IMR-90 (cell line): ENCODE data around the gene CHCHD2.

Experiments used
- BHLHE40 ChIP-seq: fragments of 150-350 bp; IDR thresholded peaks from 2 replicates; pipeline ENCODE4 v1.6.1; 2016; ENCODE audit warnings: mild to moderate bottlenecking, low read depth, low read length
- CEBPB ChIP-seq: IDR thresholded peaks from 2 replicates; pipeline ENCODE4 v1.6.1; 2012; ENCODE audit warnings: low read depth, low read length, improper control_type of control experiment
- CHD1 ChIP-seq: IDR thresholded peaks from 2 replicates; pipeline ENCODE4 v1.6.1; 2012; ENCODE audit warnings: low read depth, low read length, improper control_type of control experiment
- MAFK ChIP-seq: IDR thresholded peaks from 2 replicates; pipeline ENCODE4 v1.6.1; 2012; ENCODE audit warnings: low read depth, low read length, improper control_type of control experiment
- MAZ ChIP-seq: IDR thresholded peaks from 2 replicates; pipeline ENCODE4 v1.6.1; 2012; ENCODE audit warnings: low read depth, mild to moderate bottlenecking, low read length, improper control_type of control experiment, moderate library complexity, borderline replicate concordance
- MXI1 ChIP-seq: IDR thresholded peaks from 2 replicates; pipeline ENCODE4 v1.6.1; 2012; ENCODE audit warnings: low read depth, mild to moderate bottlenecking, low read length, moderate library complexity, borderline replicate concordance
- NFE2L2 ChIP-seq: fragments of 150-350 bp; IDR thresholded peaks from 2 replicates; pipeline ENCODE4 v1.6.1; 2016; ENCODE audit warnings: low read depth, mild to moderate bottlenecking, low read length
- POLR2A ChIP-seq: IDR thresholded peaks from 2 replicates; pipeline ENCODE4 v1.6.1; 2012; ENCODE audit warnings: mild to moderate bottlenecking, low read depth, low read length
- RAD21 ChIP-seq: IDR thresholded peaks from 2 replicates; pipeline ENCODE4 v1.6.1; 2012; ENCODE audit warnings: low read length, improper control_type of control experiment
- SMC3 ChIP-seq: fragments of 150-350 bp; IDR thresholded peaks from 2 replicates; pipeline ENCODE4 v1.6.1; 2016; ENCODE audit warnings: low read depth, mild to moderate bottlenecking, antibody characterized with exemption, low read length, moderate library complexity
- TF ChIP-seq, protein P1 (sequence below): conservative IDR thresholded peaks from 2 replicates; pipeline ENCODE4 v1.5.1; 2012; ENCODE audit warnings: mild to moderate bottlenecking, low read depth, low read length, improper control_type of control experiment
- TF ChIP-seq, protein P2 (sequence below): fragments of 150-350 bp; IDR thresholded peaks from 2 replicates; pipeline ENCODE4 v1.6.1; 2017; ENCODE audit warnings: mild to moderate bottlenecking, antibody characterized with exemption, low read length, low read depth
- TF ChIP-seq, protein P3 (sequence below): fragments of 150-350 bp; IDR thresholded peaks from 2 replicates; pipeline ENCODE4 v1.6.1; 2016; ENCODE audit warnings: low read depth, mild to moderate bottlenecking, low read length, moderate library complexity, borderline replicate concordance

DNA sequence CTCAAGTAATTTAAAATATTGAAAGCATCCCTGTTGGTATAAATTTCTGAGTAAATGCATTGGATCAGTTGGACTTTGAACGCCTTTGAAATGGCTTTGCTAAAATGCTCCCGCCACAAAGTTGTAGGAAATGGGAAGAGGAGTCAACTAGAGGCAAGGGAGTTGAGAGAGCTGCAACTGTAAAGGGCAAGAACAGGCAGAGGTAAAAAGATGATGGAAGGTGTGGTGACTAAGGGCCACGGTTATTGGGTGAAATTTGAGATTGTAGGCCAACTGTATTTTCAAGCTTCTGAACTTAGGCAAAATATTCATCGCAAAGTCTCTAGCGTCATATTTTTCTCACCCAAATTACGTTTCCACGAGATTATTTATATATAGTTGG is 42.8 kb downstream of the CHCHD2 start:
- TF ChIP-seq POLR2A (no peak), BHLHE40 (no peak), SMC3 (no peak), RAD21 (no peak), MAZ (no peak), NFE2L2 (no peak), MAFK (no peak), CHD1 (no peak), CEBPB (no peak), MXI1 (no peak)
- TF ChIP-seq, protein P1, sequence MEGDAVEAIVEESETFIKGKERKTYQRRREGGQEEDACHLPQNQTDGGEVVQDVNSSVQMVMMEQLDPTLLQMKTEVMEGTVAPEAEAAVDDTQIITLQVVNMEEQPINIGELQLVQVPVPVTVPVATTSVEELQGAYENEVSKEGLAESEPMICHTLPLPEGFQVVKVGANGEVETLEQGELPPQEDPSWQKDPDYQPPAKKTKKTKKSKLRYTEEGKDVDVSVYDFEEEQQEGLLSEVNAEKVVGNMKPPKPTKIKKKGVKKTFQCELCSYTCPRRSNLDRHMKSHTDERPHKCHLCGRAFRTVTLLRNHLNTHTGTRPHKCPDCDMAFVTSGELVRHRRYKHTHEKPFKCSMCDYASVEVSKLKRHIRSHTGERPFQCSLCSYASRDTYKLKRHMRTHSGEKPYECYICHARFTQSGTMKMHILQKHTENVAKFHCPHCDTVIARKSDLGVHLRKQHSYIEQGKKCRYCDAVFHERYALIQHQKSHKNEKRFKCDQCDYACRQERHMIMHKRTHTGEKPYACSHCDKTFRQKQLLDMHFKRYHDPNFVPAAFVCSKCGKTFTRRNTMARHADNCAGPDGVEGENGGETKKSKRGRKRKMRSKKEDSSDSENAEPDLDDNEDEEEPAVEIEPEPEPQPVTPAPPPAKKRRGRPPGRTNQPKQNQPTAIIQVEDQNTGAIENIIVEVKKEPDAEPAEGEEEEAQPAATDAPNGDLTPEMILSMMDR, result no peak
- TF ChIP-seq, protein P2, sequence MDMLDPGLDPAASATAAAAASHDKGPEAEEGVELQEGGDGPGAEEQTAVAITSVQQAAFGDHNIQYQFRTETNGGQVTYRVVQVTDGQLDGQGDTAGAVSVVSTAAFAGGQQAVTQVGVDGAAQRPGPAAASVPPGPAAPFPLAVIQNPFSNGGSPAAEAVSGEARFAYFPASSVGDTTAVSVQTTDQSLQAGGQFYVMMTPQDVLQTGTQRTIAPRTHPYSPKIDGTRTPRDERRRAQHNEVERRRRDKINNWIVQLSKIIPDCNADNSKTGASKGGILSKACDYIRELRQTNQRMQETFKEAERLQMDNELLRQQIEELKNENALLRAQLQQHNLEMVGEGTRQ, result no peak
- TF ChIP-seq, protein P3, sequence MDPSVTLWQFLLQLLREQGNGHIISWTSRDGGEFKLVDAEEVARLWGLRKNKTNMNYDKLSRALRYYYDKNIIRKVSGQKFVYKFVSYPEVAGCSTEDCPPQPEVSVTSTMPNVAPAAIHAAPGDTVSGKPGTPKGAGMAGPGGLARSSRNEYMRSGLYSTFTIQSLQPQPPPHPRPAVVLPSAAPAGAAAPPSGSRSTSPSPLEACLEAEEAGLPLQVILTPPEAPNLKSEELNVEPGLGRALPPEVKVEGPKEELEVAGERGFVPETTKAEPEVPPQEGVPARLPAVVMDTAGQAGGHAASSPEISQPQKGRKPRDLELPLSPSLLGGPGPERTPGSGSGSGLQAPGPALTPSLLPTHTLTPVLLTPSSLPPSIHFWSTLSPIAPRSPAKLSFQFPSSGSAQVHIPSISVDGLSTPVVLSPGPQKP, result no peak
